NCI-H345 treated with DMSO at 0.1 percent for 48 hours (cell line): ENCODE results near the gene QSOX1.
A peak's percentile ranks its signal among the peaks of the same experiment; 100 is the strongest.

ENCODE experiments used
- DNase-seq: peaks from one replicate; lab custom pipeline; 2025; ENCODE audit not compliant: unreplicated experiment; lab: John Stamatoyannopoulos, UW

Gene QSOX1

GRCh38 chr1:180144659-180145357 is 9.9 kb upstream of the QSOX1 start:
- no peak for DNase-seq

DNA sequence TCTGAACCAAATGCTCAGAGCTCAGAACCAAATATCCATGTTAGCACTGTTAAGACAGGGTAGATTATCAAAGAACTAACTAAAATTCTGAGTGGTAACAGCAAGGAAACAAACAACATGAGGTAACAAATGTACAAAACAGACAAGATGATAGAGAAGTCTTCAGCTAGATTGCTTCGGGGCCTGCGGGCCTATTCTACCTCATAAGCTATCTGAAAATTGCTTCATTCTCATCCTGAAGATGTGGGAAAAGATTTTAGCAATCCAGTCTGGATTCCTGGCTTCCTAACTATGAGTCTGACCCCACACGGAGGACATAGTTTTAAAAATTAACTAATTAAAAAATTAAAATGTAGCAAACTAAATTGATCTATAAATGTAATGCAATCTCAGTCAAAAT is 9.2 kb upstream of the QSOX1 start:
- no peak for DNase-seq

DNA sequence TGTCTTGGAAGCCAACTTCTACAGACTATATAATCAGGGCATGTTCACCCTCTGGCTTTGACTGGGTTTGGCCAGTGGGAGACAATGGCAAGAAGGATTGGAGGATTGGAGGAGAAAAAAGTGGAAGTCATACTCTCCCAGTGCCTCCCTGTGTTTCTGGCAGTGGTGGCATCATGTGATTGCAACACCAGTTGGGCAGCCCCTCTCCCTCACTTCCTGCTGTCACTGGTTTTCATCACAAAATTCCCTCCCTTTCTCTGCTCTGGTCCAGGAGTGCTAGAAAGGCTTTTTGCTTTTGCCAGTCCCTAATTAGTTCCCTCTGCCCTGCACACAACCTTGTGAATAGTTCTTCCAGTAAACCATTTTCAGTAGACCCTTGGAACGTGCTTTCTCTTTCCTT is 3.7 kb upstream of the QSOX1 start:
- no peak for DNase-seq

DNA sequence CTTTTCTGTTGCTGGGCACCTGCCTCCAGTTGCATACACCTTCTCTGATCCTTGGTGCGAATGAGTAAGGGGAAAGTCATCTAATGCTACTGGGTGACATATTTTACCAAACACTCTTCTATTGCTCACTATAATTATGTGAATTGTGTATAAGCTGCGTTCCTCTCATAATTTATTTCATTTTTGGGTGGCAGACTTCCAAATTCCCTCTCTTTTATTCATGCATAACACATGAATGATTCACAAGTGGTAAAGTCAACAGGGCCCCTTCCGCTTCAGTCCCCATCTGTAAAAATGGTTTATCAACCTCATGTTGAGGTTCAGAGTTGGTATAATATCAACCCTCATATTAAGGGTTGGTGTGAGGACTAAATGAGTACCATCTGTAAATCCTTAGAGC is 3.2 kb upstream of the QSOX1 start:
- no peak for DNase-seq

DNA sequence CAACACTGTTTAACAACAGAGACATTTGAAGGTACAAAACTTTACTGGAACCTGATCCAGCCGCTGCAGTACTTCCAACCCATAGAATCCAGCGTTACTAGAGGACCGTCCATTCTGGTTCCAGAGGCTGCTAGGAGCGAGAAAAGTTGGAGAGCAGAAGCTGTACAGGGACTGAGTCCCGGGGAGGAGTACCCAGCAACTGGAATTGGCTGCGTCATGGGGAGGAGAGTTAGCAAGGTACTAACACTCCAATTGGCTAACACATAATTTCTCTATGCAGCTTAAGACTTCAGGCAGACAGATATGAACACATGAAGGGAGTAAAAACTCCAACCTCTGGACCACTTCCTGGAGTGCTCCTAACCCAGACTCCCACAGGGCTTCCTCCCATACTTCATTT is 2.1 kb upstream of the QSOX1 start:
- no peak for DNase-seq

- DNase-seq = no peak
These were observed 1.6 kb upstream of the QSOX1 start for GRCh38 chr1:180153032-180153431.

DNA sequence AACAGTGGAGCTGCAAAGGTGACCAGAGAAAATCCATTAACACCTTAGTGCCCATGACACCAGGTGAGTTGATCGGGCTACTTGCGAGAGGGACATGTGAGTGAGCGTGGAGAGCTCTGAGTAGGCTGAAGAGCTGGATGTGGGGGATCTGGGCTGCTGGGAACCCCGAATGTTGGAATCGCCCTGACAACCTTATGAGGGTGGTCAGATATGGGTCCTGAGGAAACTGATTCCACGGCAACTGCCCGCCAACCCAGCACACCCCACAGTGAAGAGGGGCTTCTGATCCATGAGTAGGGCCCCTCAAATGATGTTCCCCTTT is 705 bp upstream of the QSOX1 start:
- no peak for DNase-seq

GRCh38 chr1:180155182-180155682 is 563 bp downstream of the QSOX1 start:
- no peak for DNase-seq

DNA sequence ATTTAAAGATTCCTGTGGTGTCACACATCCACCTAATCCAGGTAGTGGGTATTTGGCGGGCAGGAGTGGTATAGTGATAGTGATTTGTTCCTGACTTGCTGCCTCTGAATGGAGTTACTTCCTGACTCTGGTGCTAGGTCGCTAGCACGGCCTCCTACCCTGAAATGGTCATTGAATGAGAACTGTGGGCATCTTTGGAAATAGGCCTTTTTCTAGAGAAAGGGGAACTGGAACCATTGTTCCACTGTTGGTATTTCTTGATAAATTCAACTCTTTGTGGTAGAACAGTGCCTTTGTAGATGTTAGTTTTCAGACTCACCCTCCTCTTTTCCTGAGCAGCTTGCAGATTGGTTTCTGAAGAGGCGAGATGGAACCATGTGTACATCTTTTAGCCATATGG is 1.5 kb downstream of the QSOX1 start:
- no peak for DNase-seq

GRCh38 chr1:180156631-180157091 is 2.0 kb downstream of the QSOX1 start:
- DNase-seq = no peak

GRCh38 chr1:180157108-180157507 is 2.4 kb downstream of the QSOX1 start:
- no peak for DNase-seq

DNA sequence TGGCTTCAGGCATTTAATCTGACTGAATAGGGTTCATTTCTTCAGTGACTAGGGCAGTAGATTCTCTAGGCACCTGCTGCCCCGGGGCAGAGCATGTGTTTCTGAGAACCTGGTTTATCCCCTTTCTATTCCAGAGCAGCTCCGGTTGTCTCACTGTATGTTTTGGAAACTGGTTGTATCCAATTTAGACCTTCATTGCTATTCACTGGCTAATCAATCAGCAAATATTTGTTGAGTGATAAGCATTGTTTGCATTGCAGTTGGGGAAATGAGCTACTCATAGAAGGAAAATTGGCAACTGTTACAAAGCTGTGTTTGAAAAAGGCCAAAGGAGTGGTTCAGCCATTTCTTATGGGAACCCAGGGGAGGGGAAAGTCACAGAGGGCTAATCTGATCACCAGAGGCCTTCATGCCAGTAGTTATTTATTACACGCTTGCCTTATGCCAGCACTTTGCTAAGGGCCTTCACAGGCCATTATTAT is 2.9 kb downstream of the QSOX1 start:
- DNase-seq = peak; percentile 87

DNA sequence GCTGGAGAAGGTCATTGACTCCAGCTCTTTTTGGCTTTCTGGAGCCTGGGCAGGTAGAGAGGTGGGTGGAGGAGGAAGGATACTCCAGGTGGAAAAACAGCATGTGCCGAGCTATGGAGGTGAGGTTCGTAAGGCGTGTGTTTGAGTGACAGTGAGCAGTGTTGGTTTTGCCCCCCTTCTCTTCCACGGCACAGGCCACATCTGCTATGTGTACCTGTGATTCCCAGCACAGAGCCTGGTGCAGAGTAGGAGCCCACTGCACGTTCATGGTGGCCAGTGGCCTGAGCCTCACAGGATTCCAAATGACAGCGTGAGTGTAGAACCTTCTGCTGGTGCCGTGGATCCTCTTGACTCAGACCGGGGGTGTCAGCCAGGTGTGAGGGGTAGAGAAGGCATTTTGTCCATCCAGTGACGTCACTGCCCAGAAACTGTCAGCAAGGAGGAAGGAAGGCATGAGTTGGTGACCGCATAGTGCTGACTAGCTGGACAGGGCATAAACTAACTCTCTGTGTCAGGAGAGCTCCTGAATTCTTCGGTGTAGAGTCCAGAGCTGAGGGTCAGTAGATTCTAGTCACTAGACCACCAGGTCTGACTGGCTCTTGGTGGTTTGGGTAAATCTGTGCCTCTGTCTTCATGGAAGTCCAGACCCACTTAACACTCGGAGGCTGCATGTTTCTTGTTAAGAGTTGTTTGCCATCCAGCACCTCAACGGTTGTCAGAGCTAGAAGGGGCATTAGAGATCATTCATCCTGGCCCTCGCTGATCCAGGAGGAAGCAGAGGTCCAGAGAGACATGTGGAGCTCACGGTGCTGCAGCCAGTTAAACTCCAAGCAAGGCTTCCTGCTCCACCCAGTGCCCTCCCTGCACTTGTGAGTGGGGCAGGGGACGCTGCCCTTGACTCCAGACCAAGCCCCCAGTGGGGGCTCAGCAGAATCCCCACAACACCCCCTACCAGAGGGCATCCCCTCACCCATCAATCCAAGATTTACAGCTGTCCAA is 3.8 kb downstream of the QSOX1 start:
- DNase-seq = no peak

GRCh38 chr1:180160357-180160756 is 5.7 kb downstream of the QSOX1 start:
- no peak for DNase-seq

DNA sequence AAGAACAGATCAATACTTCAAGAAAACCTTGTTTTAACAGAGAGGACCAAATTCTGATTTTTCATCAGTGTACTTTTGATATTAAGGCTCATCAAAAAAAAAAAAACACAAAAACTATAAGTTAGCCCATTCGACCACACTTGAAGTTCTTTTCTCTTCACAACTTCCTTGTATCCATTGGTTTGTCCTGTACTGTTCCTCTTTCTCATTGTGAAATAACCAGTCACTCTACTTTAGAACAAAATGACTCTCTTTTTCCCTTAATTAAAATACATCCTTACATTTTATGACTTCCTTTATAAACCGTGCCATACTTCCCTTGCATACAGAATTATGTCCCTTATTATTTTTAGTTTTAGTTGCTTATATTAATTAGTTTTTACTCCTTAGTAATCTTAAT is 8.4 kb downstream of the QSOX1 start:
- DNase-seq = no peak

DNA sequence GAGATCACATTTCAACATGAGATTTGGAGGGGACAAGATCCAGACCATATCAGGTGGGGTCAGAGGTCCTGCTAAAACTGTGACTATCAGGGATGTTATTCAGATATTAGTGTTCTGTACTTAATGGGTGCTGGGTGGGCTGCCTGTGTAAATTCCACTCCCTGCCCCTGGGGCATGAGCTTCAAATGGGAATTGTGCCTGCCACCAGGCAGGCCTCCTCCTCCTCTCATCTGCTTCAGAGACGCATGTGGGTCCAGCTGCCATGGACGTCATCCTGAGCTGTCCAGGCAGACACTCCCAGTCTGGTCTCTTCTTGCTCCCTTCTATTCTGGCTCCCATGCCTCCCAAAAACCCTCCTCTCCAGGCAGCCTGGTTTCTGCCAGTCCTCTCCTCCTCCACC is 10.4 kb downstream of the QSOX1 start:
- DNase-seq = no peak

GRCh38 chr1:180165509-180166435 is 11.1 kb downstream of the QSOX1 start:
- no peak for DNase-seq

DNA sequence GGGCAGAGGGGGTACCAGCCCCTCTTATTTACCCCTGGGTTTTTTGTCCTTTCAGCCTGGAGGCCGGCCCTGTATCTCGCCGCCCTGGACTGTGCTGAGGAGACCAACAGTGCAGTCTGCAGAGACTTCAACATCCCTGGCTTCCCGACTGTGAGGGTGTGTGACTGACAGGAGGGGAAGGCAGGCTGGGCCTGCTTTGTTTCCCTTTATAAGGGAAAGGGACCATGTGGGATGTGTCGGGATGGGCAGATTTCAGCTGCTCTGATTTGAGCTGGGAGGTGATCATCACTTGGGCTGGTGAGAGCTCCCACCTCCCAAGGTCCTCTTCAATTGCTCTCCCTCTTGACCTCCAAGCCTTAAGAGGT is 11.7 kb downstream of the QSOX1 start:
- no peak for DNase-seq

- no peak for DNase-seq
These were observed 12.5 kb downstream of the QSOX1 start for GRCh38 chr1:180167021-180167701.

DNA sequence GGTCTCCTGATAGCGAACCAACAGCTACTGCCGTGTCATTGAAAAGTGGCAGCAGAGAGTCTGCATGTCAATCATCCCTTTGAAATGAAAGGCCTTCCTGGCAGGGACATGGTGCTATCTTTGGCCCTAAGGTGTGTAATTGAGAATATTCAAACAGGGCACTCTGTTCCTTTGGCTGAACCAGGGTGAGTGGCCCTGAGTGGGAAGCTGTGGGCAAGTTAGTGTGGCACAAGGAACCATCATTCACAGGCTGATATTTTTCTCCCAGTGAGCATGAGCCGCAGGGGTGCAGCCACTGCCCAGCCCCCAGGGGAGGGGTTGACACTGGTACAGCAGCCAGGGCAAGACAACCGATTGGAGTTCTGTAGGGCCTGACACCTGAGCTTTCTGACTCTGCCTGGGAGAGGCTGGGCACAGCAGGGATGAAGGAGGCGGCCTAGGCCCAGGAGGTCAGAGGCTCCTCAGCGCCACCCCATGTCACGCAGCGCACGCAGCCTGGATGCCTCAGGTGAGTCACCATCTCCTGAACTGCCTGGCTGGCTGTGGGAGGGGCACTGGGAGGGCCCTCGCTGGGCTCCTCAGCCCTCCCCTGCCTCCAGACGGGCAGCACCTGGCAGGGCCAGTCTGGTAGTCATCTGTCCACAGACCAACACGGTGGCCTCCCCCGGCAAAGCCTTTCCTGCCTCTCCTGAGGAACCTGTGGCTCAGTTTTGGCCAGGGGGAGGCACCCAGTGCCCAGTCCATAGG is 13.2 kb downstream of the QSOX1 start:
- DNase-seq = no peak
